Measurements from ENCODE around the gene NPHS1.

The NPHS1 gene

GRCh38 chr19:35786299-35787160, 65.8 kb downstream of the NPHS1 start:
- DNase-seq, result no peak

DNA sequence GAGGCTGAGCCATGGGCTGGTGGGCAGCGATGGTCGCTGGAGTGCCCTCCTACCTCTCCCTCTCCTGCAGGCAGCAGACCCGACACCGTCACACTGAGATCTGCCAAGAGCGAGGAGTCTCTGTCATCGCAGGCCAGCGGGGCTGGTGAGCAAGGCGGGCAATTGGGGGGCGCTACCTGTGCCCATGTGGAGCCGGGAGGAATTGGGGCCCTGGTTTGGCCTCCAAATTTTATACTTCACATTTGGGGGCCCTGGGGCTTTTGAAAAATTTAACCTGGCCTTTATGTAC, 67.0 kb downstream of the NPHS1 start:
- DNase-seq, result no peak

- DNase-seq, result no peak
Measured at GRCh38 chr19:35784503-35785338, 67.6 kb downstream of the NPHS1 start.

DNA sequence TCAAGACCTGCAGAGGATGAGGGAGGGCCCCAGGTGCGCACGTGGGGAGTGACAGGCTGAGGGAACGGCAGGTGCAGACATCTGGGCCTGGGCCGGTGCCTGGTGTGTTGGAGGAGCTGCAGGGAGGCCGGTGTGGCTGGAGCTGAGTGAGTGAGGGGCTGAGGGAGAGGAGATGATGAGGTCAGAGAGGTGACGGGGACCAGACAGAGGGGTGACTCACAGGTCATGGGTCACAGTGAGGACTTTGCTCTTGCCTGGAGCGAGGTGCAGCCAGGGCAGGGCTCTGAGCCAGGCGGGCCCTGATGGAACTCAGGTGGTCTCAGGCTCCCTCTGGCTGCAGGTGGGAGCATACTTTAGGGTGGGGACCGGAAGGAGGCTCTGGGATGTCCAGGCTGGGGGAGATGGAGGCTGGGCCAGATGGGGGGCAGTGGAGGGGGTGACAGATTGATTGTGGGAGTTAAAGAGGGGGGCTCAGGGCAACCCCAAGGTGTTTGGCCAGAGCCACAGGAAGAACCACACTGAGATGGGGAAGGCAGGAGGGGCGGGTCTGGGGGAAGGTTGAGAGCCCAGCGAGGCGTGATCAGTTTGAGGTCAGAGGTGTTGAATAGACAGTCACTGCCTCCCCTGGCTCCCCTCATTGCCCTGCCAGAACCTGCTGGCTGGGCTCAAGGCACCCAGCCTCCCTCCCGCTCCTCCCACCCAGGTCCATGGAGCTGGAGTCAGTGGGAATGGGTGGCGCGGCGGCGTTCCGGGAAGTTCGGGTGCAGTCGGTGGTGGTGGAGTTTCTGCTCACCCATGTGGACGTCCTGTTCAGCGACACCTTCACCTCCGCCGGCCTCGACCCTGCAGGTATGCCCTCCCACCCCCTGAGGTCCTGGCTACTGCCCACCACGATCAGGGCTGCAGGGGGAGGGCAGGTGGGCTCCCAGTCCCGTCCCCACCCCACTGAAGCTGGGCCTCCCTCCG, 68.6 kb downstream of the NPHS1 start:
- DNase-seq, result no peak

DNA sequence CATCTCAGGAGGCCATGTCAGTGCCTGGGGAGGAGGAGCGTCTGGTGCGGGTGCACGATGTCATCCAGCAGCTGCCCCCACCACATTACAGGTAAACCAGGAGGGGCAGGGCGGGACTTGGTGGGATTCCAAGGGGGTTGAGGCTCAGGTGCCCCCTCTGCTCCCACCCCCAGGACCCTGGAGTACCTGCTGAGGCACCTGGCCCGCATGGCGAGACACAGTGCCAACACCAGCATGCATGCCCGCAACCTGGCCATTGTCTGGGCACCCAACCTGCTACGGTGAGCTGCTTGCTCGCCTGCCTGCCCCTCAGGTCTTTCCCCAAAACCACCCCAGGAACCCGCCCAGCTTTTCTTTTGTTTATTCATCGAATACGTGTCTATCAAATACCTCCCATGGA, 69.7 kb downstream of the NPHS1 start:
- no peak for DNase-seq

- no peak for DNase-seq
Measured at GRCh38 chr19:35781650-35782049, 70.7 kb downstream of the NPHS1 start.

GRCh38 chr19:35780717-35781116, 71.6 kb downstream of the NPHS1 start:
- DNase-seq, result no peak

- no peak for DNase-seq
Measured at GRCh38 chr19:35780058-35780457, 72.2 kb downstream of the NPHS1 start.

- no peak for DNase-seq
Measured at GRCh38 chr19:35779033-35779432, 73.3 kb downstream of the NPHS1 start.

DNA sequence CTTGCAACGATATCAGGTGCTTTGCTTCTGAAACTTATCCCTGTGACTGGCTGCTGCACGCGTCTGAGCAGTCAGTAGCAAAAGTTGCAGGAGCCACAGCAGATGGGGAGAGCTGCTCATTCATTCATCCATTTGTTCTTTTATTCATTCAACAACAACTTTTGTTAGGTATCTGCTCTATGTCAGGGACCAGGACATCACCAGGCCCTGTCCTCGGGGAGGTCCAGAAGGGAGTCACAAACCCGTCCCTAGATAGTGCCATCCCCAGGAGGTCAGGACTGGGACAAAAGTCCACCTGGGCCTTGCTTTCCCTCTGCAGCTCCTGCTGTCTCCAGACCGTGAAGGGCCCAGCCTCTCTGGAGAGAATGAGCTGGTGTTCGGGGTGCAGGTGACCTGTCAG, 74.3 kb downstream of the NPHS1 start:
- DNase-seq, result no peak

DNA sequence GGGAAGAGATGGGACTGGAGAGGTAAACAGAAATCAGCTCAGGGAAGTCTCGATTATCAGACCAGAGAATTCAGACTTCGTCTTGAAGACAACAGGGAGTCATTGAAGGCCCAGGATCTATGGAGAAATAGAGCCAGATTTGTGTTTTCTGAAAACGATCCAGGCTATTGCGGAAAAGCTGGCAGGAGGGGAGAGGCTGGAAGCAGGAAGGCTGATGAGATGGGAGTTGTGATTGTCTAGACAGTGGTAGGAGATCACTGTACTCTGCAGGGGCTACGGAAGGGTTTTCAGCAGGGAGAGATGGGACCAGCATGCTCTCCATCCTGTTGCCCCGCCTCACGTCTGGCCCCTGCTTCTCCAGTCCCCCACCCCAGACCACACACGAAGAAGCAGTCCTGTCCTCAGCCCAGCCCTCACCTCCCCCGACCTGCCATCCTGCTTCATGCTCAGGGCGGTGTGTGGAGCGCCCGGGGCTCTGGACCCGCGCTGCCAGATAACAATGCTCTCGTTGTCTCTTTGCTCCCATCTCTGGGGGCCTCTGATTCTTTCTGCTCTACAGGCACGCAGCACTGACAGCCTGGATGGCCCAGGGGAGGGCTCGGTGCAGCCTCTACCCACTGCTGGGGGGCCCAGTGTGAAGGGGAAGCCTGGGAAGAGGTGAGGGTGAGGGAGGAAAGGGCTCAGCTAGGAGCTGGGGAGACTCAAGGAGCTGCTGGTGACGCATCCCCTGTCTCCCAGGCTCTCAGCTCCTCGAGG, 75.0 kb downstream of the NPHS1 start:
- DNase-seq, result no peak

- no peak for DNase-seq
Measured at GRCh38 chr19:35776102-35776788, 76.1 kb downstream of the NPHS1 start.

Measured in MV-4-11 (cell line).